ENCODE data around the gene RRAD. TPM values are rescaled to one million over a fixed set of nuclear protein-coding genes. Genes with fewer than 3 reads are reported as not detected.

The RRAD gene
- total and polyA plus RNA-seq, 2 of the 4 experiments (the other 2 are of a cell fraction): 1.3 to 2.1 TPM

DNA sequence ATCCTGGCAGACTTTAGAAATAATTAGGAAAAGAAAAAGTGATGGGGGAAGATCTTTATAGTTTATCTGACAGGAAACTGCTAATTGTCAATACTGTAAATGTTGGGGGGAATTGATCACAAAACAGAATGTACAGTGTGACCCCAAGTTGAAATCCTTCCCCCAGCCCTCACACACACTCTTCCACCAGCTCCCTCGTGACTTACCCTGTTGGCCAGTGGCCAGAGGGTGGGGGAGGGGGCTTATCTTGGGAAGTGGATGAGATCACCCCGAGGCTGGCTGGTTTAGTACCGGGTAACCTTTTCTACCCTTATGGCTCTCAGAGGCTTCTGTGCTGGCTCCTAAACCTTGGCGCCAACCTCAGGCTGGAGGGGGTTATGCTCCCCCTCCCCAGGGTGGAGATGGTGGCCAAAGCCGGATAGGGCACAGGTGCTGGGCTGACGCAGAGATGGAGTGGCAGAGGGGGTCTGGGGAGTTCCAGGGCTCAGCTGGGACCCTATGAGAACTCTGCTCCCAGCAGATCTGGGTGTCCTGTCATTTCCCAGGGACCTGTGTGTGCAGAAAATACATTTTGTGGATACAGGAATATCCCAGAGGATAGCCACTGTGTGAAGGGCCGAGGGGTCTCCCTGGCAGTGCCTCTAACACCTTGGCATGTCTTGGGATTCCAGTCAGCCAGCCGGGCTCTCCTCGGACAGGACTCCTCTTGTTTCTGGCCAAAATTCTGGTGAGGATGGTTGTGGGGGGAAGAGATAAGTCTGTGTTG is 25.2 kb downstream of the RRAD start:
- H4K5ac ChIP-seq (ENCODE audit: low read depth, low read length): peak overlapping the region; percentile 90
- CTCF ChIA-PET: interaction anchor here (1.6 kb wide), 1 partner anchor 28 kb away, joined by 3 read pairs; no protein-coding TSS in a partner anchor
- TF ChIP-seq, protein P1, sequence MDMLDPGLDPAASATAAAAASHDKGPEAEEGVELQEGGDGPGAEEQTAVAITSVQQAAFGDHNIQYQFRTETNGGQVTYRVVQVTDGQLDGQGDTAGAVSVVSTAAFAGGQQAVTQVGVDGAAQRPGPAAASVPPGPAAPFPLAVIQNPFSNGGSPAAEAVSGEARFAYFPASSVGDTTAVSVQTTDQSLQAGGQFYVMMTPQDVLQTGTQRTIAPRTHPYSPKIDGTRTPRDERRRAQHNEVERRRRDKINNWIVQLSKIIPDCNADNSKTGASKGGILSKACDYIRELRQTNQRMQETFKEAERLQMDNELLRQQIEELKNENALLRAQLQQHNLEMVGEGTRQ (IDR thresholded peaks at IDR 0.05; ENCODE audit: low read depth, low read length): peak; percentile 76
- peak; percentile 76 for TF ChIP-seq BHLHE40 (IDR thresholded peaks at IDR 0.05; ENCODE audit: low read depth, low read length)
- TF ChIP-seq CEBPB (IDR thresholded peaks at IDR 0.05; ENCODE audit: low read depth, low read length): no peak
- TF ChIP-seq POLR2A (IDR thresholded peaks at IDR 0.05; ENCODE audit: low read depth, low read length): no peak
- TF ChIP-seq RFX5 (IDR thresholded peaks at IDR 0.05; ENCODE audit: low read depth, low read length): no peak
- peak; percentile 58; the same call in 1 of the 2 replicates for TF ChIP-seq MAZ (IDR thresholded peaks at IDR 0.05; ENCODE audit: borderline replicate concordance, low read depth, low read length)
- TF ChIP-seq CHD1 (IDR thresholded peaks at IDR 0.05; ENCODE audit: low read depth, low read length): 0 out of 2 replicates have a peak, but pooled peaks have one; percentile 70
- no peak for TF ChIP-seq NFE2L2 (IDR thresholded peaks at IDR 0.05; ENCODE audit: low read depth, low read length)
- TF ChIP-seq FOS (IDR thresholded peaks at IDR 0.05; ENCODE audit: low read depth, low read length): 0 out of 2 replicates have a peak, but pooled peaks have one; percentile 24
- no peak for TF ChIP-seq MXI1 (IDR thresholded peaks at IDR 0.05; ENCODE audit: borderline replicate concordance, low read depth, low read length)
- TF ChIP-seq, protein P2, sequence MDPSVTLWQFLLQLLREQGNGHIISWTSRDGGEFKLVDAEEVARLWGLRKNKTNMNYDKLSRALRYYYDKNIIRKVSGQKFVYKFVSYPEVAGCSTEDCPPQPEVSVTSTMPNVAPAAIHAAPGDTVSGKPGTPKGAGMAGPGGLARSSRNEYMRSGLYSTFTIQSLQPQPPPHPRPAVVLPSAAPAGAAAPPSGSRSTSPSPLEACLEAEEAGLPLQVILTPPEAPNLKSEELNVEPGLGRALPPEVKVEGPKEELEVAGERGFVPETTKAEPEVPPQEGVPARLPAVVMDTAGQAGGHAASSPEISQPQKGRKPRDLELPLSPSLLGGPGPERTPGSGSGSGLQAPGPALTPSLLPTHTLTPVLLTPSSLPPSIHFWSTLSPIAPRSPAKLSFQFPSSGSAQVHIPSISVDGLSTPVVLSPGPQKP (IDR thresholded peaks at IDR 0.05; ENCODE audit: borderline replicate concordance, low read depth, low read length): no peak
- H3K27ac ChIP-seq (ENCODE audit: insufficient read depth, low read length): peak overlapping the region; percentile 95
- H3K4ac ChIP-seq (ENCODE audit: low read depth, low read length): peak overlapping the region; percentile 90
- H3K9me1 ChIP-seq (ENCODE audit: insufficient read depth, low read length): peaks cover 41% of the 10 kb centered on the region
- H3K23ac ChIP-seq (ENCODE audit: low read depth, low read length): peak overlapping the region; percentile 57
- POLR2A ChIA-PET (ENCODE audit: unreplicated experiment): interaction anchor here (0.5 kb wide), 1 partner anchor 38 kb away, joined by 3 read pairs; no protein-coding TSS in a partner anchor
- H2BK20ac ChIP-seq (ENCODE audit: low read depth, low read length): peak overlapping the region; percentile 89
- H3K56ac ChIP-seq (ENCODE audit: extremely low read depth, insufficient read depth, low read length): peak overlapping the region; percentile 41
- H3K9me3 ChIP-seq (ENCODE audit: control insufficient read depth, insufficient read depth, low read length): no peaks in the 10 kb centered on the region
- H4K20me1 ChIP-seq (ENCODE audit: insufficient read depth, low read length): no peaks in the 10 kb centered on the region
- no TSS peak for BruUV-seq (replicated peaks)
- peak overlapping the region; percentile 67; the same call in 2 of the 3 replicates for H2BK15ac ChIP-seq (ENCODE audit: low read depth, low read length)
- intact Hi-C loops (cut with micrococcal nuclease): loop anchor here (10.0 kb wide), 1 partner anchor 255 kb away; the partner anchor contains the start of genes B3GNT9, FBXL8 and TRADD
- in situ Hi-C loops (cut with MboI; ENCODE audit: low sequenced_read_pairs): loop anchor here (5.0 kb wide), 1 partner anchor 32 kb away; the partner anchor contains the start of gene CIAO2B
- peak overlapping the region; percentile 93 for H3K18ac ChIP-seq (ENCODE audit: low read depth, low read length)
- peaks cover 0 to 10% of the 10 kb centered on the region in 2 experiments; a peak in 2 of 4 replicates for H3K79me1 ChIP-seq (ENCODE audit: low read depth in 1 of 2, low read length in 2 of 2)
- ATAC-seq (ENCODE audit: low read depth) (peak; percentile 59), DNase-seq (peak; percentile 79)
- H4K8ac ChIP-seq (ENCODE audit: low read depth in 2 of 2, low read length in 2 of 2): peak overlapping the region; percentile 48 to 81
- peak overlapping the region; percentile 47 for H2AK9ac ChIP-seq (replicated peaks; ENCODE audit: low read depth, low read length, poor library complexity)
- H3K36me3 ChIP-seq (ENCODE audit: control insufficient read depth, insufficient read depth, low read length): no peaks in the 10 kb centered on the region
- H2BK120ac ChIP-seq (ENCODE audit: low read depth, low read length): peak overlapping the region; percentile 92
- peak overlapping the region; percentile 90 for H2BK5ac ChIP-seq (ENCODE audit: low read depth, low read length, poor library complexity, severe bottlenecking)
- peak overlapping the region; percentile 51 for H3K9ac ChIP-seq (ENCODE audit: low read depth, low read length)
- H3K4me1 ChIP-seq (ENCODE audit: control insufficient read depth, insufficient read depth, low read length): peaks cover 42% of the 10 kb centered on the region
- H2AK5ac ChIP-seq (ENCODE audit: low read depth, low read length): peak overlapping the region; percentile 89
- 20% methylated on average over 1 of the region's 9 CpGs; no CpG with 5 or more reads in 1 of the 2 experiments for WGBS, 2 experiments (ENCODE audit: extremely low coverage in 2 of 2, insufficient read length in 1 of 2)
- H2AFZ ChIP-seq (replicated peaks; ENCODE audit: low read length, poor library complexity): peak overlapping the region; percentile 70
- H3K4me2 ChIP-seq (ENCODE audit: low read depth, low read length): peak overlapping the region; percentile 74
- dilution Hi-C loops (cut with HindIII; ENCODE audit: low sequenced_read_pairs, unreplicated experiment): no loop called here
- no peaks in the 10 kb centered on the region for H3K27me3 ChIP-seq (ENCODE audit: control insufficient read depth, insufficient read depth, low read length)
- H3K4me3 ChIP-seq (ENCODE audit: insufficient read depth, low read depth, low read length): no peak overlapping the region
- H3K14ac ChIP-seq (replicated peaks; ENCODE audit: low read depth, low read length): peak overlapping the region; percentile 93
- H4K91ac ChIP-seq (ENCODE audit: insufficient read depth, low read depth, low read length): peak overlapping the region; percentile 92

All from IMR-90 (cell line).